Transverse colon (tissue), 3 donors: ENCODE data around the gene IL1RL1.

ENCODE experiments used
- CTCF ChIP-seq, 5 experiments: fragments of 200-600 bp in 3 of 5; fragments of 450-650 bp in 2 of 5; sonication (generic) in 3 of 5; IDR thresholded peaks; 1 replicate in 2 of 5; 2 replicates in 3 of 5; pipeline ENCODE4 v1.5.1; 2016 to 2017; ENCODE audit warnings: antibody characterized with exemption in 5 of 5, inconsistent platforms in 3 of 5, mild to moderate bottlenecking in 2 of 5, moderate library complexity in 1 of 5
- POLR2A ChIP-seq: fragments of 450-650 bp; IDR thresholded peaks from one replicate; pipeline ENCODE4 v1.6.1; 2016; ENCODE audit warnings: antibody characterized with exemption, mild to moderate bottlenecking, moderate library complexity

GRCh38 chr2:102304268-102304667 lies 7.1 kb upstream of the IL1RL1 start:
- TF ChIP-seq POLR2A (no peak), CTCF (IDR thresholded peaks at IDR 0.05) (no peak)
